ENCODE results near the gene P4HA2. TPM values are rescaled to one million over a fixed set of nuclear protein-coding genes. Genes with fewer than 3 reads are reported as not detected.

Gene P4HA2
- total RNA-seq, 1 donor from 2014 or later: 49.4 TPM

DNA sequence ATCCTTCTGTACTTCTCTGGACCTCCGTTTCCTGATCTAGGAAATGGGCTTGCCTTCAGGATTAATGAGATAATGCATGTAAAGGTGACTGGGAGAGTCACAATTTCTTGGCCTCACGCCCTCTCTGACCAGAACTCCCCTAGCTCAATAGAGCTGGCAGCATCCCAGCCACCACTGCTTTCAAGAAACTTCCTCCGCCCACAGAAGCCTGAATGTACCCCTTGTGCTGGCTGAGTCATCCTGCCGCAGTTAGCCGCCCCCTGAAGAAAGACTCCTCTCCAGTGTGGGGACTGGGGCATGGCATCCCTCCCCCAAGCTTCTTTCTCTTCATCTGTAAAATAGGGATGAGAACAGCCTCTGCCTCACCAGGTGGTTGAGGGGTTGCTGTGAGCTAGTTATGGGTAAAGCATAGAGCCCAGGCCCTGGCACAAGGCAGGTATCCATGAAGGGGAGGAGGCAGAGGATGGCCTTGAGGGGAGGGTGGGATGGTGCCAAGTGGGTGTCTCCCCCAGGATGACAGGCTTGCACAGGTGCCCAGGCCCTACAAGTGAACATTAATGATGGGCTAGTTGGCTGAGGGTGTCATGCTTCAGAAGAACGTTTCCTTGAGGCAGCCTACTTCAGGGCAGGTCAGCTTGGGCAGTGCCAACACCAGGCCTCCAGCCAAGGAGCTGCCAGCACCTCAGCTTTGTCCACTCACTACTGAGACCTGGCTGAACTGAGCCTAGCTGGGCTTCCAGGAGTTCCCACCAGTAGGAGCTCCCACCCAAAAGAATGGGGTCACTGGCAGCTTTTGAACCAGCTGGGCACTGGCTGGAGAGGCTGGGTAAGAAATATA lies 33.3 kb upstream of the P4HA2 start:
- Mint-ChIP-seq H3K4me1 (ENCODE audit: low read depth) (peaks cover 41% of the 10 kb centered on the region), H3K4me3 (peak overlapping the region; percentile 41), H3K27me3 (ENCODE audit: insufficient read depth) (peaks cover 17% of the 10 kb centered on the region), H3K9me3 (no peaks in the 10 kb centered on the region), H3K27ac (peak overlapping the region; percentile 69), H3K36me3 (ENCODE audit: low read depth) (peaks cover 3% of the 10 kb centered on the region)
- intact Hi-C loops (cut with micrococcal nuclease): loop anchor here (2.0 kb wide), 1 partner anchor 14 kb away; no protein-coding TSS in a partner anchor
- no peak for DNase-seq (ENCODE audit: low spot score)

GRCh38 chr5:132260051-132260450 lies 32.4 kb upstream of the P4HA2 start:
- no peak for DNase-seq (ENCODE audit: low spot score)
- intact Hi-C loops (cut with micrococcal nuclease): loop anchor here (2.0 kb wide), 1 partner anchor 13 kb away; no protein-coding TSS in a partner anchor
- H3K4me1 Mint-ChIP-seq (ENCODE audit: low read depth): peaks cover 40% of the 10 kb centered on the region

DNA sequence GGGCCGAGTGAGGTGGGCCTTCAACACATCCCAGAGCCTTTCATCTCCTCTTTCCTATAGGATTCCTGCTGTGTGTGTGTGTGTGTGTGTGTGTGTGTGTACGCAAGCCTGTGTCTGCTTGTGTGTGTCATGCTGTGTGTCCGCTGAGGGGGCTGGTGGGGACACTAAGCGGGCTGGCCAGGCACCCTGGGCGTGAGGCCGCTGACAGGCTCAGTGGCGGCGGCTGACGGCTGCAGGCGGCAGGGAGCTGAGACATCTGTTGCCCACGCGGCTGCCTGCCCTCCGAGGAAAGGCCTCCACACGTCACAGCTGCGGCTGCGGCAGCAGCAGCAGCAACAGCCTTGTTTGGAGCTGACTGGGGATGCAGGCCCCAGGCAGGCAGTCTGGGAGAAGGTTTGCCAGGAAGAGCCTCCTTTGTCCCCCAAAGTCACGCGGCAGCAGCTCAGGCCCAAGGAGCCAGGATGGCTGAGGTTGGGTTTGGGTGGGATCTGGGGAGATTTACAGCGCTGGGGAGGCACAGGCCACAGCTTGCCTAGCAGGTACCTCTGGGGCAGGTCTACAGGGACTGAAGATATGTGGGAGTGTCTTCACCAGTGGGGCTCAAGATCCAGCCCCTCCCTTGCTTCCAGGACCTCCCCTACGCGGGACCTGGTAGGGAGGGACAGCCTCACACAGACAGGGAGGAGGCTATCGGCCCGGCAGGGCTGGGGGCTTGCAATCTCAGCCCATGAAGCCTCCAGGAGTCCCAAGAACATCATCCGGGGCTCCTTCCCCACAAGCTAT lies 31.6 kb upstream of the P4HA2 start:
- H3K27ac Mint-ChIP-seq: peak overlapping the region; percentile 50
- DNase-seq (ENCODE audit: low spot score): no peak
- intact Hi-C loops (cut with micrococcal nuclease): no loop called here
- H3K4me1 Mint-ChIP-seq (ENCODE audit: low read depth): peaks cover 33% of the 10 kb centered on the region
- no peak overlapping the region for H3K4me3 Mint-ChIP-seq
- peaks cover 3% of the 10 kb centered on the region for H3K36me3 Mint-ChIP-seq (ENCODE audit: low read depth)
- no peaks in the 10 kb centered on the region for H3K9me3 Mint-ChIP-seq
- peaks cover 18% of the 10 kb centered on the region for H3K27me3 Mint-ChIP-seq (ENCODE audit: insufficient read depth)

More at GRCh38 chr5:132260051-132260450, 32.4 kb upstream of the P4HA2 start:
- H3K27ac Mint-ChIP-seq: peak overlapping the region; percentile 69
- H3K27me3 Mint-ChIP-seq (ENCODE audit: insufficient read depth): peaks cover 18% of the 10 kb centered on the region
- peak overlapping the region; percentile 41 for H3K4me3 Mint-ChIP-seq
- no peaks in the 10 kb centered on the region for H3K9me3 Mint-ChIP-seq
- peaks cover 3% of the 10 kb centered on the region for H3K36me3 Mint-ChIP-seq (ENCODE audit: low read depth)

DNA sequence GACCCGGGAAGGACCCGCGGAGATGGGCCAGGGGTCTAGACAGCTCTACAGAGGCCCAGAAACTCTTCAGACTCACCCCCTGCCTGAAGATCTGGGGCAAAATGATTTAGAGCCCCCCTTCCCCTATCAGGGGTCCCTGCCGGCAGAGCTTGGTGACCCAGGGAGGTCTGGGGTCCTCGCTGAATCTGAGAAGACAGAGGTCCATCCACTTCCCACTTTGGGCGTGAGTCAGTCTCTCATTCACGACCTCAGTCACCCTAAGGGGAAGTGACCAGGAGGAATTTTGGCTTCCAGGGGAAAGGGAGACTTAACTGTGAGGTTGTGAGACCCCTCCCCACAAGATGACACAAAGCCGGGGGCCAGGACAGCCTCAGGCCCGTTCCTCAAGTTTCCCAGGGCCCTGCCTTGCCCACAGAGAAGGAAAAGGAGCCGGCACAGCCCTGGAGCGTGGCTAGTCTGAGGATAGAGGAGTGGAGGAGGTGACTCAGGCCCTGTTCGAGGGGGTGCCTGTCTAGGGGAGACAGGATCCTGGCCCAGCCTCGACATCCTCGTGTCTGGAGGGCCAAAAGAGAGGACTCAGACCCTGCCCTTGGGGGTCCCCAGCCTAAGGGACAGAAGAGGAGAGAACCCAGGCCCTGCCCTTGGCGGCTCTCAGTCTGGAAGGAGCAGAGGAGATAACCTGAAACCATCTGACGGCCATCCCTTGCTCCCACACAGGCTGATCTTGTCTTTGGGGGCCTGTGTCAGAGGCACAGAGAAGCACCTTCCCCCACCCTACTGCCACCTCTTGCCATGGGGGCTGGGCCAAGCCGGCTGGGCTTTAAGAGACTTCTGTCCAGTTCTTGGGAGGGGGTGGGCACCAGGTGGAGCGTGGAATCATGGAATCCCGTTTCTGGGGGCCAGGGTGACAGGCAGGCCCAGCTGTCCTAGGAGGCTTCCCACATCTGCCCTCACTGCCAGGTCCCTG lies 30.7 kb upstream of the P4HA2 start:
- peaks cover 29% of the 10 kb centered on the region for H3K4me1 Mint-ChIP-seq (ENCODE audit: low read depth)
- no peak for DNase-seq (ENCODE audit: low spot score)
- peak overlapping the region; percentile 34 for H3K27ac Mint-ChIP-seq
- H3K27me3 Mint-ChIP-seq (ENCODE audit: insufficient read depth): peaks cover 18% of the 10 kb centered on the region
- no peak overlapping the region for H3K4me3 Mint-ChIP-seq
- peaks cover 3% of the 10 kb centered on the region for H3K36me3 Mint-ChIP-seq (ENCODE audit: low read depth)
- intact Hi-C loops (cut with micrococcal nuclease): no loop called here
- no peaks in the 10 kb centered on the region for H3K9me3 Mint-ChIP-seq

DNA sequence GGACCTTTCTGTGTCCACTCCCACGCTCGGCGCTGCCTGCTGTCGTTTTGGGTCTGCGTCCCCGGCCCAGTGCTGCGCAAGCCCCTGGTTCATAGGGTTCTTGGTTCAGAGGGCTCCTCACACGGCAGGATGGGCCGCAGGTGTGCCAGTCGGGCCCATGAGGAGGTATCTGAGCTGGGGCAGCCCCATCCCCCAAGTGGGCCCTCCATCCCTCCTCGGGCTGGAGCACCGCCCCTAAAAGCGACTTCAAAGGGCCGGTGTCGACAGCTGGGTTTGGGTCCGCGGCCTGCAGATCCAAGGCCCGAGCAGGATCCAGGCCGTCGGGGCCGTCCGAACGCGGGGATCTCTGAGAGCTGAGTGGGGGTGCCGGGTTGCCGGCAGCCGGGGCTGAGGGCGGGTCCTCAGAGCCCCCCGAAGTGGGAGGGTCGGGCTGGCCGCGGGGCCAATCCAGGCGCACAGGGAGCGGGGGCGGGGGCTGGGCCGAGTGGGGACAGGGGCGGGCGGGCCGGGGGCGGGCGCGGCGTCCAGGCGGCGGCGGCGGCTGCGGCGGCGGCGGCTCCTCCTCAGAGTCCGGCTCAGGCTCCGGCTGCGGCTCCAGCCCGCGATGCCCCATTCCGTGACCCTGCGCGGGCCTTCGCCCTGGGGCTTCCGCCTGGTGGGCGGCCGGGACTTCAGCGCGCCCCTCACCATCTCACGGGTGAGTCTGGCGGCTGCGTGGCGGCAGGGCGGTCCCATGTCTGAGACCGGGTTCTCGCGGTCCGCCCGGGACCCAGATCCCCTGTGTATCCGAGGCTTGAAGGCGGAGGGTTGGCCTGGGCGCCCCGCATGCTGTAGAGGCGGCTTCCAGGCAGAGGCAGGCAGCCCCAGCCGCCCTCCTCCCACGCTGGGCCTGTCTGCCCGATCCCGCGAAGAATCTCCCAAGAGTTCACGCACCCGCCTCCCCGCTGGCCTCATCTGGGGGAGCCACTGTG lies 29.8 kb upstream of the P4HA2 start, which contains the start of gene PDLIM4:
Gene PDLIM4 (plus strand): TSS at position 566 of the 971 bp plus-strand sequence. CDS start 39 bp downstream, at position 605.
- H3K27ac Mint-ChIP-seq: no peak within 1 kb of the TSS
- DNase-seq (ENCODE audit: low spot score): no peak
- no peak within 1 kb of the TSS for H3K4me3 Mint-ChIP-seq
- peaks cover 3% of the 10 kb centered on the region for H3K36me3 Mint-ChIP-seq (ENCODE audit: low read depth)
- intact Hi-C loops (cut with micrococcal nuclease): no loop called here
- H3K9me3 Mint-ChIP-seq: no peaks in the 10 kb centered on the region
- H3K27me3 Mint-ChIP-seq (ENCODE audit: insufficient read depth): peaks cover 20% of the 10 kb centered on the region
- H3K4me1 Mint-ChIP-seq (ENCODE audit: low read depth): peaks cover 29% of the 10 kb centered on the region

GRCh38 chr5:132256783-132257130 lies 29.1 kb upstream of the P4HA2 start:
- intact Hi-C loops (cut with micrococcal nuclease): no loop called here
- no peaks in the 10 kb centered on the region for H3K9me3 Mint-ChIP-seq
- no peak overlapping the region for H3K27ac Mint-ChIP-seq
- no peak for DNase-seq (ENCODE audit: low spot score)
- peaks cover 24% of the 10 kb centered on the region for H3K4me1 Mint-ChIP-seq (ENCODE audit: low read depth)
- H3K27me3 Mint-ChIP-seq (ENCODE audit: insufficient read depth): peaks cover 18% of the 10 kb centered on the region
- H3K4me3 Mint-ChIP-seq: no peak overlapping the region
- peaks cover 3% of the 10 kb centered on the region for H3K36me3 Mint-ChIP-seq (ENCODE audit: low read depth)

GRCh38 chr5:132256086-132256782 lies 28.6 kb upstream of the P4HA2 start:
- Mint-ChIP-seq H3K9me3 (no peaks in the 10 kb centered on the region), H3K36me3 (ENCODE audit: low read depth) (peaks cover 3% of the 10 kb centered on the region), H3K4me1 (ENCODE audit: low read depth) (peaks cover 21% of the 10 kb centered on the region), H3K27ac (no peak overlapping the region), H3K4me3 (no peak overlapping the region), H3K27me3 (ENCODE audit: insufficient read depth) (peaks cover 19% of the 10 kb centered on the region)
- intact Hi-C loops (cut with micrococcal nuclease): no loop called here
- no peak for DNase-seq (ENCODE audit: low spot score)

DNA sequence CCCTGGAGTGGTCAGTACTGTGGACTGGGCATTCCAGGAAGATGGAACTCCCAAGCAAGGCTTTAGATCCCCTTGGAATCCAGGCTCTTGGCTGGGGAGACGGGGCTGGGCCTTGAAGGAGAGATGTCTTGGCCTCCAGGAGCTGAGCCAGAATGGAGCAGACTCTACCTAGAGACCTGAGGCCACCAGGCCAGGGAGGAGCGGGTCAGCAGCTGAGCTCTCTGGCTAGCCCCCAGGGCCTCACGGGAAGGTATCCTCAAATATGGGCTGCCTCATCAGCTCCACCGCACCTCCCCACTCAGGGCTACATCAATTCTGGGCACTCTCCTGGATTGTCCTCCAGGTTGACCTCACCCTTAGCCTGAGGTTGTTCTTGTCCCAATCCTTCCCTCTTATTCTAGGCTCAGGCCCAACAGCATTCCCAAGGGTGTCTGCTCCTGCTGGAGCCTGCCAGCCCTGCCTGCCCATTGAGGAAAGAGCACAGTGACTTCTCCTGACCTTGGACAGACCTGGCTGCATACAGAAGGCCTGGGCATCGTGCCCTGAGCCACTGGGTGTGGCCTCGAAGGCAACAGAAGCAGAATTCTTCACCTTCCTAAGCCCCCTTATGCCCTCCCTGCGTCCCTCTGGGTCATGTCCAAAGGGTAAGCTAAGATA lies 26.8 kb upstream of the P4HA2 start:
- no peak overlapping the region for H3K4me3 Mint-ChIP-seq
- H3K36me3 Mint-ChIP-seq (ENCODE audit: low read depth): peaks cover 3% of the 10 kb centered on the region
- DNase-seq (ENCODE audit: low spot score): no peak
- H3K27ac Mint-ChIP-seq: no peak overlapping the region
- no peaks in the 10 kb centered on the region for H3K9me3 Mint-ChIP-seq
- H3K4me1 Mint-ChIP-seq (ENCODE audit: low read depth): peaks cover 5% of the 10 kb centered on the region
- intact Hi-C loops (cut with micrococcal nuclease): no loop called here
- H3K27me3 Mint-ChIP-seq (ENCODE audit: insufficient read depth): peaks cover 27% of the 10 kb centered on the region

- DNase-seq (ENCODE audit: low spot score): no peak
- Mint-ChIP-seq H3K4me1 (ENCODE audit: low read depth) (peaks cover 5% of the 10 kb centered on the region), H3K36me3 (ENCODE audit: low read depth) (peaks cover 3% of the 10 kb centered on the region), H3K9me3 (no peaks in the 10 kb centered on the region), H3K27me3 (ENCODE audit: insufficient read depth) (peaks cover 27% of the 10 kb centered on the region), H3K27ac (no peak overlapping the region), H3K4me3 (no peak overlapping the region)
- intact Hi-C loops (cut with micrococcal nuclease): no loop called here
These were observed 26.0 kb upstream of the P4HA2 start for GRCh38 chr5:132253452-132254320.

DNA sequence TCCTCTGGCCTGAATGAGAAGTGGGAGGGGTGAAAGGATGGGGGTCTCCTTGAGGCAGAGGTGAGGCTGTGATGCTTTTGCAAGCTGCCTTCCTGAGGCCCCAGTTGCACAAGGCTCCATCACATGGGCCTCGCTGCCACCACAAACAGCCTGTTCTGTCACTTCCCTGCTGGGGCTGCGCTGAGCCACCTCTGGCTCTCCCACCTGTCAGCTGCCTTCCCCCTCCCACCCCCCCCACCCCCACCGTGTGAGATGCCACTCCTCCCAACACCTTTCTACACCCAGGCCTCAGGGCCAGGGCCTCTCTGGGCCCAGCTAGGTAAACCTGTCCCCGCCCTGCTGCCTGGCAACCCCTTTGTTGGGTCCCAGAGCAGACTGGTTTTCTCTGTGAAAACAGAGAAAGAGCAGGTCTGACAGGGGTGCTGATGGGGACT lies 25.4 kb upstream of the P4HA2 start:
- H3K4me3 Mint-ChIP-seq: no peak overlapping the region
- intact Hi-C loops (cut with micrococcal nuclease): no loop called here
- H3K27ac Mint-ChIP-seq: no peak overlapping the region
- H3K4me1 Mint-ChIP-seq (ENCODE audit: low read depth): peaks cover 5% of the 10 kb centered on the region
- no peak for DNase-seq (ENCODE audit: low spot score)
- H3K9me3 Mint-ChIP-seq: no peaks in the 10 kb centered on the region
- peaks cover 3% of the 10 kb centered on the region for H3K36me3 Mint-ChIP-seq (ENCODE audit: low read depth)
- H3K27me3 Mint-ChIP-seq (ENCODE audit: insufficient read depth): peaks cover 23% of the 10 kb centered on the region

All from activated T-helper 1 cell treated with anti-CD3 and anti-CD28 coated beads, Interleukin-12 subunit alpha, Interleukin-12 subunit beta, Interleukin-2, Interleukin-4 antibody, amounts not matched to agents 30 ng/mL and 10 ng/mL and 1 ng/mL, durations not matched to agents 14 hours and 24 hours and 36 hours (primary cell).